H1 (cell line): ENCODE results near the gene INPP5E. TPM values are rescaled to one million over a fixed set of nuclear protein-coding genes. Genes with fewer than 3 reads are reported as not detected.

Experiments
- NANOG ChIP-seq: IDR thresholded peaks from 2 replicates; pipeline ENCODE4 v1.6.1; 2011; ENCODE audit warnings: low read length, low read depth, mild to moderate bottlenecking, inconsistent platforms; ENCODE audit not compliant: insufficient read depth, poor library complexity, severe bottlenecking
- RBBP5 ChIP-seq: IDR thresholded peaks from 2 replicates; pipeline ENCODE4 v1.7.1; 2012; ENCODE audit warnings: low read depth, mild to moderate bottlenecking, inconsistent platforms, low read length, moderate library complexity, borderline replicate concordance
- polyA plus RNA-seq, 7 experiments: library from polyadenylated mRNA; depleted of rRNA in 3 of 7; stranded (reverse) in 5 of 7; unstranded in 2 of 7; fragments of >200 nt in 5 of 7; fragments of 200-250 nt in 2 of 7; gene quantifications; 1 replicate in 5 of 7; 2 replicates in 1 of 7; 4 replicates in 1 of 7; pipeline versions ENCODE4 v1.2.1 to v1.2.3, GENCODE V29; 2011 to 2013; ENCODE audit warnings: missing spikeins in 2 of 7, mixed read lengths in 2 of 7
- total RNA-seq: library from RNA; stranded (reverse); fragmentation: NEBNext Ultra II Directional; extraction: Animal tissue kit (Norgen Biotek cat#: 25700); gene quantifications from 2 replicates; pipeline ENCODE4 v1.2.1, GENCODE V29; 2021

INPP5E gene
- total and polyA plus RNA-seq, 2 of the 8 experiments (the other 6 are each of a cell fraction or from before 2014, with no cell fraction given) = 8.7 to 11.3 TPM

GRCh38 chr9:136471802-136472487, 32.3 kb upstream of the INPP5E start (continued):
- no peak for TF ChIP-seq RBBP5
- TF ChIP-seq NANOG = no peak
